Measurements from ENCODE around the gene B4GALT2. TPM values are rescaled to one million over a fixed set of nuclear protein-coding genes. Genes with fewer than 3 reads are reported as not detected.

B4GALT2 gene
- total and polyA plus RNA-seq, 2 donors (not counting 3 experiments of a cell fraction or from before 2014, with no cell fraction given): 80.0 to 103 TPM

- Histone ChIP-seq H3K4me1 (ENCODE audit: control insufficient read depth, extremely low read depth, insufficient read depth, low read length) (no peaks in the 10 kb centered on the region), H3K9me1 (replicated peaks; ENCODE audit: control insufficient read depth, extremely low read depth, insufficient read depth, low read length) (no peaks in the 10 kb centered on the region), H2AFZ (ENCODE audit: low read depth, low read length) (no peak overlapping the region), H3K27me3 (ENCODE audit: control insufficient read depth in 2 of 2, insufficient read depth in 2 of 2, low read length in 2 of 2) (no peaks in the 10 kb centered on the region), H3K4me2 (ENCODE audit: insufficient read depth, low read length) (no peak overlapping the region), H4K20me1 (replicated peaks; ENCODE audit: control insufficient read depth, extremely low read depth, insufficient read depth, low read length) (no peaks in the 10 kb centered on the region), H3K4me3 (replicated peaks in 1 of 3; ENCODE audit: insufficient read depth in 1 of 3, low read depth in 1 of 3, low read length in 3 of 3) (no peak overlapping the region), H3K36me3 (ENCODE audit: control insufficient read depth in 2 of 2, extremely low read depth in 1 of 2, insufficient read depth in 2 of 2, low read length in 2 of 2) (peaks cover 5 to 35% of the 10 kb centered on the region in 2 experiments), H3K9me3 (replicated peaks; ENCODE audit: control insufficient read depth, insufficient read depth, low read length) (no peaks in the 10 kb centered on the region), H3K27ac (ENCODE audit: insufficient read depth, low read depth, low read length) (no peak overlapping the region), H3K9ac (replicated peaks; ENCODE audit: extremely low read depth, insufficient read depth, low read length) (no peak overlapping the region), H3K79me2 (ENCODE audit: control insufficient read depth, insufficient read depth, low read length) (no peaks in the 10 kb centered on the region)
- FAIRE-seq: no peak
- ChIA-PET CTCF (no interaction called here), POLR2A (no interaction called here)
- dilution Hi-C loops (cut with MboI; ENCODE audit: extremely low pct_ligation_motif_present, low sequenced_read_pairs) (no loop called here), intact Hi-C loops (cut with micrococcal nuclease) (no loop called here)
- no peak for DNase-seq (ENCODE audit: low read depth, low spot score)
- TF ChIP-seq CTCF (IDR thresholded peaks at IDR 0.05; ENCODE audit: extremely low read depth in 1 of 2, insufficient read depth in 1 of 2, low read depth in 1 of 2, low read length in 2 of 2): no peak
- no peak for TF ChIP-seq FOS (IDR thresholded peaks at IDR 0.05; ENCODE audit: borderline replicate concordance, insufficient read depth, low read length)
- TF ChIP-seq EZH2 (IDR thresholded peaks at IDR 0.05; ENCODE audit: borderline replicate concordance, low read depth, low read length, severe bottlenecking): no peak
- TF ChIP-seq JUN (IDR thresholded peaks at IDR 0.05; ENCODE audit: borderline replicate concordance, insufficient read depth, insufficient read length, low read depth): no peak
- TF ChIP-seq GATA2 (IDR thresholded peaks at IDR 0.05; ENCODE audit: insufficient read depth, insufficient read length, low read depth, low read length): no peak
- no peak for TF ChIP-seq MYC (IDR thresholded peaks at IDR 0.05; ENCODE audit: low read depth, low read length)
- TF ChIP-seq POLR2AphosphoS5 (IDR thresholded peaks at IDR 0.05; ENCODE audit: insufficient read depth, low read depth, low read length): no peak
- no peak for TF ChIP-seq POLR2A (IDR thresholded peaks at IDR 0.05; ENCODE audit: low read depth, low read length)
- no peak for TF ChIP-seq MAX (IDR thresholded peaks at IDR 0.05; ENCODE audit: insufficient read depth, insufficient read length)
- no TSS peak for BruUV-seq (replicated peaks)
Measured at GRCh38 chr1:43960798-43961197, 18.2 kb upstream of the B4GALT2 start.

Data from endothelial cell of umbilical vein (primary cell).